ENCODE measurements around the gene CD37.
"Not testable (repeated sequence)": the region's sequence is repeated elsewhere in the genome, so short reads cannot be mapped to it uniquely, and the experiment has no call there.

The CD37 gene

DNA sequence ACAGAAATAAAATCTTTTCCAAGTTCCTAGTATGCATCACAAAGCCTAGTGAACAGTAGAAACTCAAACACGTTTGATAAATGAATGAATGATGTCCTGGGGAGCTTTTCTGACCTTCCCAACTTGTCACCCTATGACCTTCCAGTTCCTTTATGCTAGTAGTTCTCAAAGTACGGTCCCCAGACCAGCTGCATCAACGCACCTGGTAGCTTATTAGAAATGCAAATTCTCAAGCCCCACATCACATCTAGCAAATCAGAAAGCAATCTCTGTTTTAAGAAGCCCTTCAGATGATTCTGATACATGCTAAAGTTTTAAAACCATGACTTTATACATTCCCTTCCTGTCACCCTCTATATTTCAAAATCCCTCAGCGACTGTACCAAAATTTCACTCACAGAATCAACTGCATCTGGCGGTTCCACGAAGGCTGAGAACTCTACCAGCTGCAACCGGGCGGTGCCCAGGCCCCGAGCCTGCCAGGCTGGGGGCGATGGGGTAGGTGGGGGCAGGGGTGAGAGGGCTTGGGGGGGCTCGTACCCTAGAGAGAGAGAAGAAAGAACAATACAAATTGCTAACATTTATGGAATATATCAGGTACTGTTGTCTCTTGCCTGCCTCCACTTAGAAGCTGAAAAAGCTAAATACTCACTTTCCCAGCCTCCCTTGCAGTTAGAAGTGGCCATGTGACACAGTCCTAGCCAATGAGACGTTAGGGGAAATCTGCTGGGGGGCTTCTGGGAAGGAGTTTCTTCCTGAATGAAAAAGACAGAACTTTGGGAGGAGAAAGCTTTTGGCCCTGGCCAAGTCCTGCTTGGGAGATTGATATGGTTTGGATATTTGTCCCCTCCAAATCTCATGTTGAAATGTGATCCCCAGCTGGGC lies 13.3 kb downstream of the CD37 start:
- DNase-seq, result no peak

DNA sequence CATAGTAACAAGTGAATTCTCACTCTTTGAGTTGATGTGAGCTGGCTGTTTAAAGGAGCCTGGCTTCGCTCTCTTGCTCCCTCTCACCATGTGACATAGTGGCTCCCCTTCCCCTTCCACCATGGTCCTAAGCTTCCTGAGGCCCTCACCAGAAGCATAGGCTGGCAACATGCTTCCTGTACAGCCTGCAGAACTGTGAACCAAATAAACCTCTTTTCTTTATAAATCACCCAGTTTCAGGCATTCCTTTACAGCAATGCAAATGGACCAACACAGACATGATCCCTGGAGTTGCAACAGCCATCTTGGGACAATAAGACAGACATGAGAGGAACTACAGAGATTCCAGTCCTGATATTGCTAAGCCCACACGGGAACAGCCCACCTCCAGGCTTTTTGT lies 14.4 kb downstream of the CD37 start:
- DNase-seq, result no peak

DNA sequence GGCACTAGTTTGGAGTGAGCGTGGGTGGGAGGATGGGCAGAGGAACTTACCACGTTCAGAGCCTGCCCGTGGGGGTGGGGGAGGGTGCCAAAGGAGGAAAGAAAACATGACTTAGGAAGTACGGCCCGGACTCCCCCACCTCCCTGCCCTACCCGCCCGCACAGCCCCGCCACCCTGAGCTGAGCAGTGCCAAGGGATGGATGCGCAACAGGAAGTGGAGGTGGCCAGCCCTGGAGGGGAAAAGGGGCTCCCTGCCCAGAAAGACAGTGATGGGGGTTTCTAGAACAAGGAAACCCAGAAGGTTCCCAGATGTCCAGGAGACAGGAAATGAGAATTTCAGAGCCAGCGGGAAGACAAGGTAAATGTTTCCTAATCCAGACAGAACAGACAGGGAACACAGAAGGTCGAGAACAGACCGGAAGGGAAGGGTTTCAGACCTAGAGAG lies 20.7 kb downstream of the CD37 start:
- no peak for DNase-seq

DNA sequence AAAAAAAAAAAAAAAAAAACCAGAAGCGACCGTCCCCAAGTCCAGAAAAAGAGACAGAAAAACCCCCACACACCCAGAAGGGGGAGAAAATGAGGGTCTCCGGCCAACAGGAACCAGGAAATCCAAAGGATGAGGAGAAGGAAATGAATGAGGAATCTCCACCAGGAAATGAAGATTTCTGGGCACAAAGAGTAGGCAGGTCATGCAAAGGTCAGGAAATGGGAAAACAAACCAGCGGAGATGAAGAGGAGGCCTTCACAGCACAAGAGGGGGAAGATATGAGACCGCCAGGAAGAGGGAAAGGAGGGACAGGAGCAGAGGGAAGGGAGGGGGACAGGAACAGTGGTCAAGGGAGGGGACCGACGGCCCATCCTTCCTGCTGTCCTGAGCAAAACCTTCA lies 21.2 kb downstream of the CD37 start:
- no peak for DNase-seq

DNA sequence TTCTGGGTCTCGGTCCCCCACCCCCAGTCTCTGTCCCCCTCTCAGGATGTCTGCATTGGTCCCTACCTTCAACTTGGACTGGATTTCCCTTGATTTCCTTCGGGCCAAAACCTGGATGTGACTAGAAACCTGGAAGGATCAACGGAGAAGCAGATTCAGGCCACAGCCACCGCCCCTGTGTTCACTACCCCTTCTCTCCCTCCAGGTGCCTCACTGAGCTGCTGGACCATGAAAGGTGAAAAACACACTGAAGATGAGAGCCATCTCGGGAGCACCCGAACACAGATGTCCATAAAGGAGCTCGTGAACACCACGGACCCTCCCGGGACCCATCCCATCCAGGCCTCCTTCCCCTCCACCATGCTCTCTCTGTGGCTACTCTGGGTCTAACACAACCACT lies 22.0 kb downstream of the CD37 start:
- DNase-seq, result no peak

DNA sequence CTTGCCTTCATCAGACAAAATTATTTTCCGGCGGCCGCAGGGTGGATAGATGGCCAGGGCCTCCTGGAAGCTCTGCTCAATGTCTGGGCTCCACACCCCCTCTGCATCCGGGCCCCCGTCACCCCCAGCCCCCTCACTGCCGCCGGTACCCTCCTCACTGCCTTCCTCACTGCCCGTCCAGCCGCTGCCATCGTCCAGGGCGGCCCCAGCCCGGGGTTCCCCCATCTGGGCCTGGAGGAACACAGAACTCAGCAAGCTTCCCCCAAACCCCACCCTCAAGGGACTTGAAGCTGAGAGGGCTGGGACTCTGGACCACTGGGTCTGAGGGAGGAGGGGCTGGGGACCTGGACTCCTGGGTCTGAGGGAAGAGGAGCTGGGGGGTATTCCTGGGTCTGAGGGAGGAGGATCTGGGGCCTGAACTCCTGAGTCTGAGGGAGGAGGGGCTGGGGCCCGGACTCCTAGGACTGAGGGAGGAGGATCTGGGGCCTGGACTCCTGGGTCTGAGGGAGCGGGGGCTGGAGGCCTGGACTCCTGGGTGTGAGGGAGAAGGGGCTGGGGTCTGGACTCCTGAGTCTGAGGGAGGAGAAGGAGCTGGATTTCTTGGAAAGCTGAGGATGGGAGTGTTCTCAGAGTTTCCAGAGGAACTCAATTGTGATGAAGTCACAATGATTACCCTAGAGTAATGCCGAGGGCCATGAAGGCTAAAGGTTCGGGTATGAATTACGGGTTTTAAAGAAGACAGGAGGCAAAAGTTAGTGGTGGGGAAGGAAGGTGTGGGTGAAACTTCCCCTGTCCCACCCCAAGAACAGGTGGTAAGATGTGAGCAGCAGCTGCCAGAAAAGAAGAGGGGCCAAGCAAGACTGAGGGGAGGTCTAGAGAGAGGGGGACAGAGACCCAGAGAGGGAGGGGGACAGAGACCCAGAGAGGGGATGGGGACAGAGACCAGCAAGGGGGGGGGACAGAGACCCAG lies 24.9 kb downstream of the CD37 start:
- DNase-seq, result no peak

DNA sequence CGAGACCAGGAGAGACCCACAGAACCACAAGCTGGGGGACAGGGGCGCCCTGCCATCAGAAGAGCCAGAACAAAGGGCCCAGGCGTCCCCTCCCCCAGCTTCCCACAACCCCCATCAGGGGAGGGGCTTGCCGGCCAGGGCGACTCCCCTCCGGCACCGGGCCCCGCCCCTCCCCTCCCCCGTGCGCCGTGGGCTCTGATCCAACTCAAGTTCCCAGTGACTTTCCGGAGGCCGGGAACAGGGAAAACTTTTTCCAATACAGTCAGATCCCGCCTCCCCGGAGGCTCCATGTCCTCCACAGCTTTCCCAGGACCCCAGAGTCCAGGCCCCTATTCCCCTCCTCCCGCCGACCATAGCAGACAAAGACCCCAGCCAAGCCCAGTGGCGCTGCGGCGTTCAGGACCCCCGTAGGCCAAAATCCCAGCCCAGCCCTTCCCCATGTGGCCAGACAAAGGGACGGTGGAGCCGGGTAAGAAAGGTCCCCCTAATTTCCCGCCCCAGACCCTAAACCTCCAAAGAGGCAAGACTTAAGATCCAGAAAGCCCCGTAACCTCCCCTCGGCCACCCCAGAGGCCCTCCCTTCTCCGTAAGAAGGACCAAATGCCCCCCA lies 26.3 kb downstream of the CD37 start:
- no peak for DNase-seq

DNA sequence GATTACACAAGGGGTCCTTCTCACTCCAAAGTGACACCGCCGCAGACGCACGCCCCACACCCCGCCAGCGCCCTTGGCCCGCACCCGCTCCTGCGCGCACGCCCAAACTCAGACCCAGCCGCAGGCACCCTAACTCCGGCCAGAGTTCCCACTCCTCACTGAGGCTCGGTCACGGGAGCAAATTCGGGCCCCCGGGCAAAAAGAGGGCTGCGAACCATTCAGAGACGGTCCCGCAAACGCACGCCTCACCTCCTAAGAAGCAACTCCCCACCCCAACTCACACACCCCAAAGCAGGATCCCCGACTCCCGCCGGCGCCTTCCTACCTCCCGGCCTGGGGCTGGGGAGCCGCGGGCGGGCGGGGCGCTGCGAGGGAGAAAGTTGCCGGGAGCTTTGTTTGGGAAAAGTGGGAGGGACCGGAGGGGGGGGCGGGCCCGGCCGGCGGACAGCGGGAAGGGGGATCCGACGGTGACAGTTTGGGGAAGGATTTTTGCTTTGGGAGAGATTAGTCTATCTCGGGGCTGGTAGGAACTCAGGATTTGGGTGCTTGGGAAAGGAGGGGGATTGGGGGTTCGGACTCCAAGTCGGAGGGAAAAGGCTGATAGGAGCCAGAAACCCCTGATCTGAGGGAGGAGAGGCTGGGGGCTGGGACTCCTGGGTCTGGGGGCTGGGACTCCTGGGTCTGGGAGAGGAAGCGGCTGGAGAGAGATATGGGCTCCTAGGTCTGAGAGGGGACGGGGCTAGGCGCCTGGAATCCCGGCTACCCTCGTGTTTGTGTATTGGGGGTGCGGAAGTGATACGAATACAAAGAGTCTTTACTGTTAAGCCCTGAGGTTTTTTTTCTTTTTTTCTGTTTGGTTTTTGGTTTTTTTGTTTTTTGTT lies 27.1 kb downstream of the CD37 start, which contains the start of gene TEAD2:
Gene TEAD2 (minus strand): TSS at position 369 of the 881 bp plus-strand sequence. CDS start 2,341 bp downstream, outside the sequence.
- DNase-seq, result no peak

DNA sequence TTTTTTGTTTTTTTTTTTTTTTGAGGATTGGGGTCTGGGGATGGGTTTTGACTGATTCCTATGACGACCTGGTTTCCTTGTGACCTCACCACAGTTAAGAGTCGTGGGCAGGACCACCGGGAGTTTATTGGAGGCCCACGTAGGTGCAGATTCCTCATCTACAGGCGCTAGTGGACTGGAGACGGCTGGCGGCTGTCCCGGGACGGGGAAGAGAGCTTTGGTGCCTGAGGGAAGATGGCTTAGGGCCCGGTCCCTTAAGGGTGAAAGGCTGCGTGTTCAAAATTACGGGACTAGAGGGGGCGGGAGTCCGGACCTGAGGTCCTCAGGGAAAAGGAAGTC lies 27.7 kb downstream of the CD37 start:
- no peak for DNase-seq

DNA sequence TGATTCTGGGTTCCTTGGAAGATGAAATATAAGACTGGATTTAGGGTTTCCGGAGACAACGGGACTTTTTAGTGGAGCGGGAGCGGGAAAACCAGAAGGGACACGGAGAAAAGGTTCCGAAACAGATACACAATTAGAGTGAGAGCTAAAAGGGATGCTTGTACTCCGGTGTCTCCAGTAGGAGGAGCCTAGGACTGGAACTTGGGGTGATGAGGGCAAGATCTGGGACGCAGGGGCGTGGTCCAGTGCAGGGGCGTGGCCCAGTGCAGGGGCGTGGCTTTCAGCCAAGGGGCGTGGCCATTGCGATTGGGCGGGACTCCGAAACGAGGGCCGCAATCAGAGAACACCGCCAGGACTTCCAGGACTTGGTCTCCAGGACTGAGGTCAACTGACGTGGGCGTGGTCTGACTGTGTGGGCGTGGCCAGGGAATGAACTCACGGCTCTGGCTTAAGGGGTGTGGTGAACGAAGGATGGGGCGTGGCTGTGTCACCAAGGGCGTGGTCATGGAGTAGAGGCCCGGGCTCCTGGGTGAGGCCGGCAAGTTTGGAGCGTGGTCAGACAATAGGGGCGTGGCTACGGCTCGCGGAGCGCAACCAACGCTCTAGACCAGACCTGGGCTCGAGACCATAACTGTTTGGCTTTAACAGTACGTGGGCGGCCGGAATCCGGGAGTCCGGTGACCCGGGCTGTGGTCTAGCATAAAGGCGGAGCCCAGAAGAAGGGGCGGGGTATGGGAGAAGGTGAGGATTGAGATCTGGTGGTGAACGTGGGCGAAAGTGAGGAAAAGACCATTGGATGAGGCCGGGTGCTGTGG lies 28.3 kb downstream of the CD37 start, which contains the start of gene DKKL1:
Gene DKKL1 (plus strand): TSS at position 610 of the 815 bp plus-strand sequence. CDS start 122 bp downstream, at position 732.
- peak; percentile 20 to 45 (median 22) for DNase-seq

DNA sequence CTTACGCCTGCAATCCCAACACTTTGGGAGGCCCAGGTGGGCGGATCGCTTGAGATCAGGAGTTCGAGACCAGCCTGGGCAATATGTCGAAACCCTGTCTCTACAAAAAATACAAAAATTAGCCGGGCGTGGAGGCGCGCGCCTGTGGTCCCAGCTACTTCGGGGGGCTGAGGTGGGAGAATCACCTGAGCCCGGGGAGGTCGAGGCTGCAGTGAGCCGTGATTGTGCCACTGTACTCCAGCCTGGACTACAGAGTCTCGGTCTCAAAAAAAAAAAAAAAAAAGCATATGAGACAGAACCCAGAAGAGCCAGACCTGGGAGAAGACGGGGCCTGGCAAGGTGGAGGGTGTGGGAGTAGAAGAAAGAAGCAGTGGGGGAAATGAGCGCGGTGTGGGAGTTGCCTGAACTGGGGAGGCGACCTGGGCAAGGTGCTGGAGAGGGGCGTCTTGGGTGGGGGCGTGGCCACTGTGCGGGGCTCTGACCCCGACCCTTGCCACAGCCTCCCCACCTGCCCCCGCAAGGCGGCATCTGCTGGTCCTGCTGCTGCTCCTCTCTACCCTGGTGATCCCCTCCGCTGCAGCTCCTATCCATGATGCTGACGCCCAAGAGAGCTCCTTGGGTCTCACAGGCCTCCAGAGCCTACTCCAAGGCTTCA lies 29.0 kb downstream of the CD37 start:
- DNase-seq, result no peak

DNA sequence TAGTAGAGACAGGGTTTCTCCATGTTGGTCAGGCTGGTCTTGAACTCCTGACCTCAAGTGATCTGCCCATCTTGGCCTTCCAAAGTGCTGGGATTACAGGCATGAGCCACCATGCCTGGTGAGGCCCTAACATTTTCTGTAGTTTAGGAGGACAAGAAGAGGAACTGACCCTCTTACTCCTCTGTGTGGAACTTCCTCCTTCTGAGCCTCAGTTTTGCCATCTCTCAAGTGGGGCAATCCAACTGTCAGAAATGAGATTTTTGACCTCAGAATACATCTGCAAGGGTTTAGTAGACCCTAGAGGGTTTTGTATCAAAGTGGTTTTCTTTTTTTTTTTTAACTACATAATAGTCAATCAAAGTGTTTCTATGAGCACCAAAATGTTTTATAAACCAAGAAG lies 30.9 kb downstream of the CD37 start:
- no peak for DNase-seq

DNA sequence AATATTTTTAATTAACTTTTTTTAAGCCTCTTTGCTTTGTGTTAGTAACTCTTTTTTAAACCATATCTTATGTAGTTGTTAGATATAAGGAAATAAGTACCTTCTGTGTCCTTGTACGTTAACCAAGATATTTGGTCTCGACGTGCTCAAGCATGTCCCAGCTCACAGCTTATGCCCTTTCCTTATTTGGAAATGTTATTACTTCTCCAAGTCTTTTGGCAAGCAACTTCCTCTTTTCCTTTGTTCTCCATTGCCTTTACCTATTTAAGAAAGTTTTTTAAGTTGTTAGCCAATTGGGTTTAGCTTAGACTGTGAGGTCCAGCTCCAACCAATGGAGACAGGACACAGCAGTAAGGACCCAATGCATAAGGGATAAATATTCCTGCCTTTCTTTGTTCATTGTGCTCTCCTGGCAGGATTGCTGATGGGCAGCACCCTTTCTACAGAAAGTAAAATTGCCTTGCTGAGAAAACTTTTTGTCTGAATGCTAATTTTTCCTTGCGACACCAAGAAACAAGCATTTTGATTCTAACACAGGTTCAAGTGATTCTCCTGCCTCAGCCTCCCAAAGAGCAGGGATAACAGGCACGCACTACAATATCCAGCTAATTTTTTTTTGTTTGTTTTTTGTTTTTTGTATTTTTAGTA lies 33.6 kb downstream of the CD37 start:
- no peak for DNase-seq

DNA sequence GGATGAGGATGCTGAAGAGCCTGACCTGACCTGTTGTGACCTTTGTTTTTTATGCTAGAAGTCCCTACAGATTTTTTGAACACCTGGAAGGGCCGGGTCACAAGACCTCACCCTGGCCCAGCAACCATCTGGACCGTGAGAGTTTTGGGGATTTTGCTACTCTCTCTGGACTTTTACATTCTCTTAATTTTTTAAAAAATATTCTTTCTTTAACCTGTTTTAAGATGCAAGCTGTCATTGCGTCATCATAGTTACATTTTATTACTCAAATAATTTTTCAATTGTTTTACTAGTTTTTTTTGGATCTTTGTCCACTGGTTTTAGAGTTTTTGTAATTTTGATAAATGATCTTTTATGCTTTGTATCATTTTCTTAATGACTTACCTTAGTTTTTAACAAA lies 36.0 kb downstream of the CD37 start:
- DNase-seq, result no peak

DNA sequence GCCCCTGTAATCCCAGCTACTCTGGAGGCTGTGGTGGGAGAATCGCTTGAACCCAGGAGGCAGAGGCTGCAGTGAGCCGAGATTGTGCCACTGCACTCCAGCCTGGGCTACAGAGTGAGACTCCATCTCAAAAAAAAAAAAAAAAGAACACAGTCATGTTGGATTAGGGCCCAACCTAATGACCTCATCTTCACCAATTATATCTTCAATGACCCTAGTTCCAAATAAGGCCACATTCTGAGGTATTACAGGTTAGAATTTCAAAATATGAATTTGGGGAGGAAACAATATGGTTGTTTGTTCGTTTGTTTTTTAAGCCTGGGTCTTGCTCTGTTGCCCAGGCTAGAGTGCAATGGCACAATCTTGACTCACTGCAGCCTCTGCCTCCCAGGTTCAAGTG lies 38.0 kb downstream of the CD37 start:
- DNase-seq, result not testable (repeated sequence)

DNA sequence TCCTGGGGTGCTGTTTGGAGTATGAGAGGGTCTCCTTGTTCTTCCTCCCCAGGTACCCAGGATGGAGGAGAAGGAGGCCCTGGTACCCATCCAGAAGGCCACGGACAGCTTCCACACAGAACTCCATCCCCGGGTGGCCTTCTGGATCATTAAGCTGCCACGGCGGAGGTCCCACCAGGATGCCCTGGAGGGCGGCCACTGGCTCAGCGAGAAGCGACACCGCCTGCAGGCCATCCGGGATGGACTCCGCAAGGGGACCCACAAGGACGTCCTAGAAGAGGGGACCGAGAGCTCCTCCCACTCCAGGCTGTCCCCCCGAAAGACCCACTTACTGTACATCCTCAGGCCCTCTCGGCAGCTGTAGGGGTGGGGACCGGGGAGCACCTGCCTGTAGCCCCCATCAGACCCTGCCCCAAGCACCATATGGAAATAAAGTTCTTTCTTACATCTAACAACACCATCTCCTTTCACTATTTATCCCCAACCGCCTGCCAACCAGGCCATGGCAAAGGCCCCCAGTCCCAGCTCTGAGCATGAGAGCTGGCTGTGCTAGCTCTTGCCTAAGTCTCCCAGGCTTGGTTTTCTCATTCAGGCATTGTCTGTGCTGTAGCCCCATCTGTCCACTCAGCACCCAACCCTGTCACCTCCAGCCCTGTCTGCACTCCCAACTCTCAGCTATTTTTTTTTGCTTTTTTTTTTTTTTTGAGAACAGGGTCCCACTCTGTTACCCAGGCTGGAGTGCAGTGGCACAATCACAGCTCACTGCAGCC lies 39.6 kb downstream of the CD37 start:
- DNase-seq, result no peak

DNA sequence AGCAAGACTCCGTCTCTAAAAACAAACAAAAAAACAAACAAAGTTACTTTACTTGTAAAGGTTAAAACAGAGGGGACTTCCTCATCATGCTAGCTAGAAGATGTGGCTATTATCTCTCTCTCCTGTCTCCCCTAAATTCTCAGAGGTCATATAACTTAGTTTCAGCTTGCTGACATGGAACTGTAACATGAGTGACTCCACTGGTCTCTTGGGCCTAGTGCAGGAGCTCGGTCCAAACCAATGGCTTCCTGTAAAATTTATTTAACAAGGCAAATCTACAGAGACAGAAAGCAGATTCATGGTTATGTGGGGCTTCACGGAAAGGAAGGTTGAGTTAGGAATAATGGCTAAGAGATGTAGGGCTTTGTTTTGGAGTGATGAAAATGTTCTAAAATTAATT lies 43.3 kb downstream of the CD37 start:
- no peak for DNase-seq

DNA sequence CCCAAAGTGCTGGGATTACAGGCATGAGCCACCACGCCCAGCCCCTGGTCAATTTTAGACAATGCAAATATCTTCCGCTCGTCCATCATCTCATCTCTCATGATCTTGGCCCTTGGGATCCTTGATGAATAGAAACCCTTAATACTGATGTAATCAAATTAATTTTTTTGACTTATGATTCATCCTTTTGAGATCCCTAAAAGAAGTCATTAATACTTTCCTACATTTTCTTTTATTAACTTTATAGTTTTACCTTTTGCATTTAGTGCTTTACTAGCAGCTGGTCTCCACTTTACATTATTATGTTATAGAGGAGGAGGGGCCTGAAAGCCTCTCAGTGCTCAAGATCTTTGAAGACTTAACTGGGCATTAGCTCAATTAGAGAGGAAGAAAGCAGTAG lies 45.2 kb downstream of the CD37 start:
- DNase-seq, result no peak

DNA sequence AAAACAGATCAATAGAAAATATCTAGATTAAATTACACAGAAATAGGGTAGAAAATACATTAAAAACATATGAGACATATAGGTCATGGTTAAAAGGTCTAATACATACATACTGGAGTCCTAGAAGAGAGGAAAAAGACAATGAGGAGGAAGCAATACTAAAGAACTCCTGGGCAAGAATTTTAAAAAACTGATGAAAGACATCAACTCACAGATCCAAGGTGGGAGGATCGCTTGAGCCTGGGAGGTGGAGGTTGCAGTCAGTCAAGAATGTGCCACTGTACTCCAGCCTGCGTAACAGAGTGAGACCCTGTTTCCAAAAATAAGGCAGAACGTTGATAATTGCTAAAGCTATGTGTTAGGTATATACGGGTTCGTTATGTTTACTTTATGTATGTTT lies 47.4 kb downstream of the CD37 start:
- DNase-seq, result no peak

Measured in activated CD4-positive, CD25-positive, alpha-beta regulatory T cell (primary cell).